ENCODE data around the gene WHRN.
A peak's percentile ranks its signal among the peaks of the same experiment; 100 is the strongest.

Gene WHRN

GRCh38 chr9:114513959-114514267, 8.6 kb upstream of the WHRN start:
- DNase-seq (ENCODE audit: low spot score) = no peak

- no peak for DNase-seq (ENCODE audit: low spot score)
Observed at GRCh38 chr9:114513055-114513958, 8.0 kb upstream of the WHRN start.

- no peak for DNase-seq (ENCODE audit: low spot score)
Observed at GRCh38 chr9:114511978-114512874, 7.0 kb upstream of the WHRN start.

GRCh38 chr9:114507726-114508125, 2.5 kb upstream of the WHRN start:
- DNase-seq (ENCODE audit: low spot score) = peak; percentile 39

- DNase-seq (ENCODE audit: low spot score) = no peak
Observed at GRCh38 chr9:114506082-114506390, 763 bp upstream of the WHRN start.

- peak; percentile 84 for DNase-seq (ENCODE audit: low spot score)
Observed at GRCh38 chr9:114504341-114505186, 709 bp downstream of the WHRN start.

- DNase-seq (ENCODE audit: low spot score) = no peak
Observed at GRCh38 chr9:114503522-114504340, 1.5 kb downstream of the WHRN start.

- no peak for DNase-seq (ENCODE audit: low spot score)
Observed at GRCh38 chr9:114503009-114503408, 2.3 kb downstream of the WHRN start.

- DNase-seq (ENCODE audit: low spot score) = peak; percentile 39
Observed at GRCh38 chr9:114501796-114502682, 3.2 kb downstream of the WHRN start.

- no peak for DNase-seq (ENCODE audit: low spot score)
Observed at GRCh38 chr9:114500697-114501292, 4.5 kb downstream of the WHRN start.

GRCh38 chr9:114499941-114500696, 5.2 kb downstream of the WHRN start:
- DNase-seq (ENCODE audit: low spot score) = no peak

GRCh38 chr9:114499528-114499927, 5.7 kb downstream of the WHRN start:
- no peak for DNase-seq (ENCODE audit: low spot score)

- no peak for DNase-seq (ENCODE audit: low spot score)
Observed at GRCh38 chr9:114497727-114498382, 7.4 kb downstream of the WHRN start.

GRCh38 chr9:114497236-114497635, 8.0 kb downstream of the WHRN start:
- DNase-seq (ENCODE audit: low spot score) = no peak

GRCh38 chr9:114496011-114496410, 9.3 kb downstream of the WHRN start:
- no peak for DNase-seq (ENCODE audit: low spot score)

GRCh38 chr9:114494776-114495569, 10.3 kb downstream of the WHRN start:
- no peak for DNase-seq (ENCODE audit: low spot score)

GRCh38 chr9:114493521-114494184, 11.6 kb downstream of the WHRN start:
- no peak for DNase-seq (ENCODE audit: low spot score)
